Muscle of arm (tissue), 12 donors: ENCODE data around the gene NSMF. TPM values are rescaled to one million over a fixed set of nuclear protein-coding genes. Genes with fewer than 3 reads are reported as not detected.
A peak's percentile ranks its signal among the peaks of the same experiment; 100 is the strongest.
"Not testable (repeated sequence)": the region's sequence is repeated elsewhere in the genome, so short reads cannot be mapped to it uniquely, and the experiment has no call there.

Experiments
- DNase-seq: peaks from one replicate; pipeline ENCODE4 v3.0.0-alpha.2; 2013
- polyA plus RNA-seq, 12 donors: library from polyadenylated mRNA; unstranded; fragments of 120-200 nt; gene quantifications; one replicate each; pipeline ENCODE4 v1.2.1, GENCODE V29; 2013; ENCODE audit not compliant: insufficient read length in 12 of 12

NSMF gene
- polyA plus RNA-seq, 12 donors: 13.4 to 40.8 (median 17.9) TPM; not detected in 1

- DNase-seq: no peak
These were observed 648 bp upstream of the NSMF start for GRCh38 chr9:137459601-137460362.

DNA sequence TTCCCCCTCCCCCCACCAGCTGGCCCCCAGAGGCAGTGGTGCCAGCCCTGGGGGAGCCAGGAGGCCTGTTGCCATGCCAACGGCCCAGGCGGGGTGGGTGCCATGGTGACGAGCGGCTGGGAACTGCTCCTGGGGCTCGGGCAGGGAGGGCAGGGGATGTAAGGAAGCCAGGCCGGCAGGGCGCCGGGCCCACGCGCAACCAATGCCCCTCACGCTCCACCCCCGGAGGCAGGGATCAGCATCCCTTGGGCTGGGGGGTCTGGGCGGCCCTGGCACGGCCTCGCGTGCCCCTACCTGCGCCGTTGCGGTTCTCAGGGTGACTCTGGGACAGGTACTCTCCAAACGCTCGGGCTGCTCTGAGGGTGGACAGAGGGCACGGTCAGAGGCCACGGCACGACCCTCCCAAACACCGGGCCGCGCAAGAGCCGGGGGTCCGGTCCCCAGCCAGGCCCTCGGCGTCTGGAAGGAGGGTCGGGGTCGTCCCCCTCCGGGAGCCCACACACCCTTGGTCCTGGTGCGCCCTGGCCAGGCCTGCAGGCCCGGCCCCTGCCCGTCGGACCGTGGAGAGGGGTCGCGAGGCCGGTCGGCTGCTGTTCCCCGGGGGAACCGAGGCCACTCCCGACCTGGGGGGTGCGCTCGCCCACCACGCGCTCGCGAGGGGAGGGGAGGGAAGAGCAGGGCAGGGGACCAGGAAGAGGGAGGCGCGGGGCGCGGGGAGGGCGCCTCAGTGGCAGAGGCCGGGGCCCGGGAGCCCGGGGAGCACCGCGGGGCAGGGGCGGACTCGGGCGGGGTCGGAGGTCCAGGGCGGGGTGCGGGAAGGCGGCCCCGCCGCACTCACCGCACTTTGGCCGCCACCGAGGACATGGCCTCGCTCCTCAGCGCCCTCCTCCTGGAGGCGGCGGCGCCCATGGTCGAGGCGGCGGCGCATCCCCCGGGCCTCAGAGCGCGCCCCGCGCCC, 661 bp downstream of the NSMF start:
- DNase-seq: no peak

DNA sequence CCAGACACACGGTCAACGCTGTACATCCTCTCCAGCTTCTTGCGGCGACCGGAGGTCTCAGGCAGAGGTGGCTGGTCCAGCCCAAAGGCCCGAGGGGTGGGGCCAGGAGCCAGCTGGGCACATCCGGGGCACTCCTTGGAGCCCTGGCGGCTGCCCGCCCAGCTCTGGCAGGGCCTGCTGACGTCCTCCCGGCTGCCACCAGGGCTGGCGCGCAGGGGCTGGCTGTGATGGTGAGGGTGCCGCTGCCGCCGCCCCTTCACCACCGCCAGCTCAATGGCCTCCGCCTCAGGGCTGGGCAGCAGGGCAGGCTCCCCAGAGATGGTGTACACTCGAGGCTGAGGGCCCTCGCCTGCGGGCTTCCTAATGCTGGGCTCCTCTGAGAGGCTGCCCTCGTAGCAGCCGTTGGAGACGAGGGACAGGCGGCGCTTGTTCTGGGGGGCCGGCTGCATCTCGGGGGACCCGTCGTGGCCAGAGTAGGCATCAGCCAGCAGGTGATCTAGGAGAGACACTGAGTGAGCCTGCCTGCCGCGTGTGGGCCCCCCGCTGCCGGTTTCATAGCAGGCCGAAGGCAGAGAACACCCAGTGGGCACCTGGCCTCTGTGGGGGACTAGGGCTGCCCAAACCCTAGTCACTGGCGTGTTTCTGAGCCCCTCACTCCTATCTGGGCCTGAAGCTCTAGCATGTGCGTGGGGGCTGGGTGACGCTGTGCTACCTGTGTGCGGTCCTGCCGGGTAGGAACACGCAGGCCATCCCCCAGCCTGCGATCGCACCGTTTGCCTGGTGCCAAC, 1.5 kb downstream of the NSMF start:
- DNase-seq: no peak

GRCh38 chr9:137456864-137457405, 2.2 kb downstream of the NSMF start:
- no peak for DNase-seq

DNA sequence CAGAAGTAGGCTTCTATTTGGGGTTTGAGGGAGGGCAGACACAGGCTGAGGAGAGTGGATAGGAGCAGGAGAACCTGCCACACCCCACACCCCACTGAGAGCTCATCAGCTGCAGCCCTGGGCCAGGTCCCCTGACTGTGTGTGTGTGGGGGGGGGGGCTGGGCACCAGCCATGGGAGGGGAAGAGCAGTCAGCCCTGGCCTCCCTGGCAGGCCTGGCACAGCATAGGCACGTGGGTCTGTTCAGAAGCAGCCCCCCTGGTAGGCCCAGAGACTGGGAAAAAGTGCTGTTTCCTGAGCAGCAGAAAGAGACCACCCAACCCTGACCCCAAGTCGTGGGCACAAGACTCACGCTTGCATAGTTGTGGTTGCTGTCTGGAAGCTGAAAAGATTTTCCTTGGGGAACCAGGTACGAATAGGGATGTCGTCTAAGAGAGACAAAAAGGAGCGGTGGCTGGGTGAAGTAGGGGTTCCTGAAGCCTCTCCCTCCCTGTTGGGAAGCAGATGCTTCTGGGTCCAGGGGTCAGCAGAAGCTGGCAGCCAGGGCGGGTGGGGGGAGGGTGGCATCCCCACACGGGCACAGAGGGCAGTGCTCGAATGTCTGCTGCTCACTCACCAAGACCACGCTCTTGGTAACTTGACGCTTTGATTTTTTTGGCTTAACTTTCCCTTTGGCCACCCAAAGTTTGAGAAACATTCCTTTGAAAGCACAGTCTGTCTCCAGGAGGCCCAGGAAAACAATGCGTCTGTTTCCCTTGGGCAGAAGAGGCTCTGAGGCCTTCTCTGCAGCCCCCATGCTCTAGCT, 2.9 kb downstream of the NSMF start:
- DNase-seq: no peak

- no peak for DNase-seq
These were observed 3.7 kb downstream of the NSMF start for GRCh38 chr9:137455359-137455991.

DNA sequence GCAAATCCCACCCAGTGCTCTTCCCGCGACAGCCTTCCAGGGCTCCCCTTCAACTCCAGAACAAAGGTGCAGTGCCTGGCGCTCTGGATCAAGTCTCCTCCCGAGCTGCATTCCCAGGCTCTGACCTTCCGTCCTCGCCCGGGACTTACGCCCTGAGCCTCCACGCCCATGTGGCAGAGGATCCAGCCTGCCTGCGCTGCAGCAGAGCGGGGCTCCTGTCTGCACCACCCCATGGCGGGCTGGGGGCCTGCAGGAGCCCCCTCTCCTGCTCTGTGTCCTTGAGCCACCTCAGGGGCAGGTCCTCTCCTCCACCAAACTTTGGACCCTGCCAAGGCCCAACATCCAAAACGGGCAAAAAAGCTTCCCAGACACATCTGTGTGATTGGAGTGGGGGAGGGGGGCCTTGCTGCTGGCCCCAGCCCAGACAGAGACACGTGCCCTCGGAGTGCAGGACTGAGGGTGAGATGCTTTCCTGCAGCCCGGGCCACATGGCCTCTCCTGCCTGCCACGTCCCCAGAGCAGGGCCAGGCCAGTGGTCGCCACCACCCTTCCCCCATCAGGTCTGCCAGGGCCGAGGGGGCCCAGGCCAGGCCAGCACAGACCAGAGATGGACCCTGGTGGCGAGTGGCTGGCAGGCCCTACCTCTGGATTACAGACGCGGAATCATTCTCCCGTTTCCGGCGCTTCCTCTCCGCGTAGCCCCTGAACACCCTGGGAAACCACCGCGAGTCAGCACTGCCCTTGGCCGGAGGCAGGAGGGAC, 4.4 kb downstream of the NSMF start:
- no peak for DNase-seq

- no peak for DNase-seq
These were observed 5.0 kb downstream of the NSMF start for GRCh38 chr9:137454145-137454596.

DNA sequence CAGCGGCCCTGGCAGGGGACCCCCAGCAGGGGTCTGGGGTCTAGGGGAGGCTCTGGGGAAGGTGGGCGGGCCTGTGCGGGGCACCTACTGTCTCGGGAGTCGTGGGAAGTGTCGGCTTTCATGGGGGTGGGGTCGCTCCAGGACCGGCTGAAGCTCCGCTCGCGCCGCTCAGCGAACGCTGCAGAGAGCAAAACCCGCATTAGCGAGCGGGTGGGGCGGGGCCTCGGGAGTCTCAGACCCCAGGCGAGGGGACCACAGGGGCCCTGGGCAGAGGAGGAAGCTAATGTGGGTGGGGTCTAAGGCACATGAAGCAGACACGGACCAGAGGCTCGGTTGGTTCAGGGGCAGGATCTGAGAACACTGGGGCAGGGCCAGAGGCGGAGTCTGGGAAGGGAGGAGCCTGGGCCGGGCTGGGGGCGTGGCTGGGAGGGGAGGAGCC, 5.5 kb downstream of the NSMF start:
- DNase-seq: peak; percentile 54

- no peak for DNase-seq
These were observed 6.1 kb downstream of the NSMF start for GRCh38 chr9:137452761-137453642.

GRCh38 chr9:137452006-137452760, 7.0 kb downstream of the NSMF start:
- no peak for DNase-seq

- not testable (repeated sequence) for DNase-seq
These were observed 7.7 kb downstream of the NSMF start for GRCh38 chr9:137451264-137452005.

GRCh38 chr9:137450539-137451222, 8.5 kb downstream of the NSMF start:
- not testable (repeated sequence) for DNase-seq

DNA sequence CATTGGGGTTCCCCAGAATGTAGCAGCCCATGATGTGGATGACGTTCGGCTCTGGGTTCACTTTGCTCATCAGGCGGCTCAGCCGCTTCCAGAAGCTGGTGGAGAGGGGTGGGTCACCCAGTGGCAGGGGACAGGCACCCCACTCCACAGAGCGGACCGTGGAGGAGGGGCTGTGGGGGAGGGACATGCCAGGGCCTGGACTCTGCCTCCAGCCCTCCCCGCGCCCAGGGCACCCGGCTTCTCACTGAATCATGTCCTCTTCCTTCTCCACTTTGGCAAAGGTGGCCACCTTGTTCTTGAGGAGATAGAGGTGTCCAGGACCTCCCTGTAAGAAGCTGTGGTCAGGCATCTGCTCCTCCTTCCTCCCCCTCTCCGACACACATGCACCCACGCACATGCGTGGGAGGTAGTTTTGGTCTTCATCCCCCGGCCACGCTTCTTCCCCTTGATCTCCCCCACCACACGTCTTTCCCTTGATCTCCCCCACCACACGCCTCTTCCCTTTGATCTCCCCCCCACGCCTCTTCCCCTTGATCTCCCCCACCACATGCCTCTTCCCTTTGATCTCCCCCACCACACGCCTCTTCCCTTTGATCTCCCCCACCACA, 9.1 kb downstream of the NSMF start:
- DNase-seq: no peak

- DNase-seq: no peak
These were observed 9.9 kb downstream of the NSMF start for GRCh38 chr9:137449081-137449844.
